ENCODE results near the gene PRDM1.

Gene PRDM1

DNA sequence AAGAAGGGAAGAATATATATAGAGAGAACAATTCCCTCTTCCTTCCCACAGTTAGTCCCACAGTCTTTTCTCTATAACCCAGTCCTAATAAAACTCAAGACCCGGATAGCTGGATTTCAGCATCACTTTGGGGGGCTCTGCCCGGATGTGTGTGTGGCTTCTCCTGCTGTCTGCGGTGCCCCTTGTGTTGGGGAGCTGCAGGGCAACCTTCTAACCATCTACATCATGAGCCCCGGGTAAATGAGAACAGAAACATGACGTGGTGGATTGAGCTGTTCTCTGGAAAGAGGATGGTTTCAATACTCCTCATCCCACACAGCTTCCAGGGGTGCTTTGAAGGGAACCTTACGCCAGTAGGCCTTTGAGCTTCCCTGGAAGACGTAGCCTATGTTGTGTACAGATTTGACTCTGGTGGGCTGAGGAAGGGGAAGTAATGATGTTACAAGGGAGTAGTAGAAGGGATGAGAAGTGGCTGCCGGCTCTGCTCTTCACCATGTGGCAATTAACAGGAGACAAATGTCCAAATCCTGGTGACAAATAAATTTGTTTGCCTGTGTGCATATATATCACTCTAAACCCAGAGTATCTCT, 13.5 kb upstream of the PRDM1 start:
- Histone ChIP-seq H3K4me3 (ENCODE audit: low read length) (no peak overlapping the region), H3K9ac (ENCODE audit: low read length) (no peak overlapping the region), H3K4me1 (ENCODE audit: control insufficient read depth, insufficient read depth, low read length) (peaks cover 7% of the 10 kb centered on the region), H3K27me3 (replicated peaks; ENCODE audit: control insufficient read depth, insufficient read depth, low read length) (no peaks in the 10 kb centered on the region), H3K36me3 (ENCODE audit: control insufficient read depth, insufficient read depth, low read length, severe bottlenecking) (no peaks in the 10 kb centered on the region), H3K9me3 (ENCODE audit: control insufficient read depth, low read length) (no peaks in the 10 kb centered on the region)
- DNase-seq (ENCODE audit: low read depth): no peak

DNA sequence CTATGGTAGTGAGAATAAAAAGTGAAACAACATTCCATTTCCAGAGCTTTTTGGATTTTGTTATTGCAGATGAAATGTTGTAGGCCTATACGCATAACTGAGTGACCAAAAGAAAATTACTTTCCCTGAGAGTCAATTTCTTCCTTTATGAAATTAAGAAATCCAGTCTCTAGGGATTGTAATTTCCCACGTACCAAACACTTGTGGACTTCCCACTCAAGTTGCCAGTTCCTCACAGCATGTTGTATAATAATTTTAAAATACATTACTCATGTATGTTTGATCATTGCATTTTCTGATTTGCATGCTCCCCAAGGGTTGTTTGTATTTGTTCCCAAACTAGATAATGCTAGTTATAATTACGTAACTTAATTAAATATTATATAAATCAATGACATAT, 12.0 kb upstream of the PRDM1 start:
- H3K4me3 ChIP-seq (ENCODE audit: low read length): no peak overlapping the region
- H3K4me1 ChIP-seq (ENCODE audit: control insufficient read depth, insufficient read depth, low read length): peaks cover 7% of the 10 kb centered on the region
- H3K9me3 ChIP-seq (ENCODE audit: control insufficient read depth, low read length): no peaks in the 10 kb centered on the region
- H3K9ac ChIP-seq (ENCODE audit: low read length): no peak overlapping the region
- H3K36me3 ChIP-seq (ENCODE audit: control insufficient read depth, insufficient read depth, low read length, severe bottlenecking): no peaks in the 10 kb centered on the region
- no peak for DNase-seq (ENCODE audit: low read depth)
- no peaks in the 10 kb centered on the region for H3K27me3 ChIP-seq (replicated peaks; ENCODE audit: control insufficient read depth, insufficient read depth, low read length)

- no peaks in the 10 kb centered on the region for H3K4me1 ChIP-seq (ENCODE audit: control insufficient read depth, insufficient read depth, low read length)
- H3K27me3 ChIP-seq (replicated peaks; ENCODE audit: control insufficient read depth, insufficient read depth, low read length): no peaks in the 10 kb centered on the region
- no peak overlapping the region for H3K9ac ChIP-seq (ENCODE audit: low read length)
- no peaks in the 10 kb centered on the region for H3K9me3 ChIP-seq (ENCODE audit: control insufficient read depth, low read length)
- no peak for DNase-seq (ENCODE audit: low read depth)
- H3K4me3 ChIP-seq (ENCODE audit: low read length): no peak overlapping the region
- no peaks in the 10 kb centered on the region for H3K36me3 ChIP-seq (ENCODE audit: control insufficient read depth, insufficient read depth, low read length, severe bottlenecking)
Measured at GRCh38 chr6:106076139-106076538, 10.0 kb upstream of the PRDM1 start.

- no peaks in the 10 kb centered on the region for H3K4me1 ChIP-seq (ENCODE audit: control insufficient read depth, insufficient read depth, low read length)
- DNase-seq (ENCODE audit: low read depth): no peak
- no peaks in the 10 kb centered on the region for H3K36me3 ChIP-seq (ENCODE audit: control insufficient read depth, insufficient read depth, low read length, severe bottlenecking)
- no peaks in the 10 kb centered on the region for H3K9me3 ChIP-seq (ENCODE audit: control insufficient read depth, low read length)
- no peak overlapping the region for H3K9ac ChIP-seq (ENCODE audit: low read length)
- no peak overlapping the region for H3K4me3 ChIP-seq (ENCODE audit: low read length)
- H3K27me3 ChIP-seq (replicated peaks; ENCODE audit: control insufficient read depth, insufficient read depth, low read length): no peaks in the 10 kb centered on the region
Measured at GRCh38 chr6:106077170-106077569, 9.0 kb upstream of the PRDM1 start.

GRCh38 chr6:106077881-106078280, 8.3 kb upstream of the PRDM1 start:
- no peaks in the 10 kb centered on the region for H3K27me3 ChIP-seq (replicated peaks; ENCODE audit: control insufficient read depth, insufficient read depth, low read length)
- no peaks in the 10 kb centered on the region for H3K36me3 ChIP-seq (ENCODE audit: control insufficient read depth, insufficient read depth, low read length, severe bottlenecking)
- no peak for DNase-seq (ENCODE audit: low read depth)
- H3K9ac ChIP-seq (ENCODE audit: low read length): no peak overlapping the region
- H3K4me1 ChIP-seq (ENCODE audit: control insufficient read depth, insufficient read depth, low read length): no peaks in the 10 kb centered on the region
- no peak overlapping the region for H3K4me3 ChIP-seq (ENCODE audit: low read length)
- no peaks in the 10 kb centered on the region for H3K9me3 ChIP-seq (ENCODE audit: control insufficient read depth, low read length)

DNA sequence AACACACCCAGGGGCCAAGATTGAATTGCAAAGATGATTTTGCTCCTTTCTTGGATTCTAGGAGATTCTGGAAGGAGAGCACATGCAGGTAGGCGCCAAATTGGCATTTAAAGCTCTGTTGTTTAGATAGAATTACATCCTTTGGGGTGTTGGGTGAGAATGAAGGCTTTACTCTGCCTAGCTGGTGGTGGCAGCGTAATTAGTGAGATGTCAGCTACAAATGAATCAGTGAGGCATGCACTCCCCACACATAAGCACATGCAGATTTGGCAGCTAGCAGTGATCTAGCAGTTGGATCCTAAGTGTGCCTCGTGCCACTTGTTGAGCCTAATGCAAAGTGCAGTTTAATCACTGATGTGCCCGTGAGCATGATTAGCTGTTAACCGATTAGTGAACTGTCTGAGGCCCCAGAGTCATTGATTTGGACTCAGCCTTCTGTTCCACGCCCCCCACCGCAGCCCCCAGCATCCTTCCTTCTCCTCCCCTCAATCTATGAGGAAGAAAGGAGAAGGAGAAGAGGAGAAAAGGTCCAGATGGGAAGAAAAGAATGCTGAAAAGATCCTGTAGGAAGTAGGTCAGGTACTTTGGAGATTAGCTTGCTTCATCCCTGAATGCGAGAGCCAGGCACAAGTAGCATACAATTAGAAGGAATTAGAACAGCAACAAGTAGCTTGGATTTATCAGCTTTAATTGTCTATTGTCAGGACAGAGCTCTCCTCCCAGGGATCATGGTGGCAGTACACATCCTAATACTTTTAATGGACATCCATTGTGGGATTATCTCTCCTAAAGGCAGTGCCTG, 6.0 kb upstream of the PRDM1 start:
- H3K36me3 ChIP-seq (ENCODE audit: control insufficient read depth, insufficient read depth, low read length, severe bottlenecking): no peaks in the 10 kb centered on the region
- no peak overlapping the region for H3K9ac ChIP-seq (ENCODE audit: low read length)
- no peak for DNase-seq (ENCODE audit: low read depth)
- H3K4me3 ChIP-seq (ENCODE audit: low read length): no peak overlapping the region
- H3K27me3 ChIP-seq (replicated peaks; ENCODE audit: control insufficient read depth, insufficient read depth, low read length): no peaks in the 10 kb centered on the region
- H3K9me3 ChIP-seq (ENCODE audit: control insufficient read depth, low read length): no peaks in the 10 kb centered on the region
- H3K4me1 ChIP-seq (ENCODE audit: control insufficient read depth, insufficient read depth, low read length): peaks cover 15% of the 10 kb centered on the region

GRCh38 chr6:106080763-106081095, 5.4 kb upstream of the PRDM1 start:
- Histone ChIP-seq H3K27me3 (replicated peaks; ENCODE audit: control insufficient read depth, insufficient read depth, low read length) (no peaks in the 10 kb centered on the region), H3K9me3 (ENCODE audit: control insufficient read depth, low read length) (no peaks in the 10 kb centered on the region)
- DNase-seq (ENCODE audit: low read depth): no peak

GRCh38 chr6:106081715-106082114, 4.4 kb upstream of the PRDM1 start:
- DNase-seq (ENCODE audit: low read depth): no peak
- H3K4me3 ChIP-seq (ENCODE audit: low read length): no peak overlapping the region
- H3K9ac ChIP-seq (ENCODE audit: low read length): no peak overlapping the region
- H3K36me3 ChIP-seq (ENCODE audit: control insufficient read depth, insufficient read depth, low read length, severe bottlenecking): no peaks in the 10 kb centered on the region
- no peaks in the 10 kb centered on the region for H3K27me3 ChIP-seq (replicated peaks; ENCODE audit: control insufficient read depth, insufficient read depth, low read length)
- H3K4me1 ChIP-seq (ENCODE audit: control insufficient read depth, insufficient read depth, low read length): peaks cover 27% of the 10 kb centered on the region
- H3K9me3 ChIP-seq (ENCODE audit: control insufficient read depth, low read length): no peaks in the 10 kb centered on the region

More at GRCh38 chr6:106080763-106081095, 5.4 kb upstream of the PRDM1 start:
- Histone ChIP-seq H3K4me1 (ENCODE audit: control insufficient read depth, insufficient read depth, low read length) (peaks cover 21% of the 10 kb centered on the region), H3K36me3 (ENCODE audit: control insufficient read depth, insufficient read depth, low read length, severe bottlenecking) (no peaks in the 10 kb centered on the region), H3K4me3 (ENCODE audit: low read length) (no peak overlapping the region), H3K9ac (ENCODE audit: low read length) (no peak overlapping the region)

DNA sequence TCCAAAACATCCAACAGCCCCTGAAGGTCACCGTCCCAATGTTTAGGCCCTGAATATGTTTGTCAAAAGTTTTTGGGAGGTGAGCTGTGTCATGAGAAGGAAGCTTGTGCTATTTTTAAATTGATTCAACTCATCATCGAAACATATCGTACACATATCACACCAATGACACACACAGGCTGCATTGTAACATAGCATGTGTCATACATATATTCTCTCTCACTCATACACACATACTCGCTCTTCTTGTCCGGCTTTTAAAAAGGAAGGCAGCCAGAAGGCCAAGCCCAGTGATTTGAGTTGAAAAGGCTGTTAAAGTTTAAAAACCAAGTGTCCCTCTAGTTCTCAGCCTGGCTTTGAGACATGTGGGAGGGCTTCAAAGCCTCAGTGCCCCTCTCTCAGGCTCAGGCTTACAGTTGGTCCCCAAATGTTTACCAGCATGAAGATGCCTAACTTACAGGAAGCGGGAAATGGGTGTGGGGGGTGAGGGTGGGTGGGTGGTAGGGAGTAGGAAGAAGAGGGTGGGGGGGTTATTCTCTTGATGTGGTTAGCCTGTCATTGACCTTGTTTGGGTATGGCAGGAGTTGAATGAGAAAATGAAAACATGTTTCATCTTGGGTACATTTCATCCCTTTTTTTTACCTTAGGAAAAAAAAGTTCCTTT, 3.3 kb upstream of the PRDM1 start:
- DNase-seq (ENCODE audit: low read depth): peak; percentile 68
- Histone ChIP-seq H3K4me3 (ENCODE audit: low read length) (no peak overlapping the region), H3K36me3 (ENCODE audit: control insufficient read depth, insufficient read depth, low read length, severe bottlenecking) (no peaks in the 10 kb centered on the region), H3K9ac (ENCODE audit: low read length) (no peak overlapping the region), H3K4me1 (ENCODE audit: control insufficient read depth, insufficient read depth, low read length) (peaks cover 38% of the 10 kb centered on the region), H3K9me3 (ENCODE audit: control insufficient read depth, low read length) (no peaks in the 10 kb centered on the region), H3K27me3 (replicated peaks; ENCODE audit: control insufficient read depth, insufficient read depth, low read length) (no peaks in the 10 kb centered on the region)

DNA sequence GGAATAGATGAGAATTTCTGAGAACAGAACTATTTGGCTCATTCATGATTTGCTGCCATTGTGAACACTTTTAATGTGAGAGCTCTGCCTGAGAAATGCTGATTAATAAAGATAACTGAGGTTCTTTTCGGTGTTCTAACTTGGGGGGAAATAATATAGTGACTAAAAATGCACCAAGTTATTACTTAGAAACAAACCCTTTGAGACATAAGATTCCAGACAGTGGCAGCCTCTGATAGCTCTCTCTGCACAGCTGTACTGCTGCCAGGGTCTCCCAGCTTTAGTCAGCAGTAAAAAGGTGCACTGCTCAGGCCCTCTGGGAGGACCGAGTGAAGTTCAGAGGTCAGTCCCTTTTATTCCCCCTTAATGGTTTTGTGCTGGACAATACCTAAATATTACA, 2.5 kb upstream of the PRDM1 start:
- Histone ChIP-seq H3K9me3 (ENCODE audit: control insufficient read depth, low read length) (no peaks in the 10 kb centered on the region), H3K4me1 (ENCODE audit: control insufficient read depth, insufficient read depth, low read length) (peaks cover 40% of the 10 kb centered on the region), H3K9ac (ENCODE audit: low read length) (no peak overlapping the region), H3K27me3 (replicated peaks; ENCODE audit: control insufficient read depth, insufficient read depth, low read length) (no peaks in the 10 kb centered on the region), H3K36me3 (ENCODE audit: control insufficient read depth, insufficient read depth, low read length, severe bottlenecking) (no peaks in the 10 kb centered on the region), H3K4me3 (ENCODE audit: low read length) (no peak overlapping the region)
- peak; percentile 31 for DNase-seq (ENCODE audit: low read depth)

DNA sequence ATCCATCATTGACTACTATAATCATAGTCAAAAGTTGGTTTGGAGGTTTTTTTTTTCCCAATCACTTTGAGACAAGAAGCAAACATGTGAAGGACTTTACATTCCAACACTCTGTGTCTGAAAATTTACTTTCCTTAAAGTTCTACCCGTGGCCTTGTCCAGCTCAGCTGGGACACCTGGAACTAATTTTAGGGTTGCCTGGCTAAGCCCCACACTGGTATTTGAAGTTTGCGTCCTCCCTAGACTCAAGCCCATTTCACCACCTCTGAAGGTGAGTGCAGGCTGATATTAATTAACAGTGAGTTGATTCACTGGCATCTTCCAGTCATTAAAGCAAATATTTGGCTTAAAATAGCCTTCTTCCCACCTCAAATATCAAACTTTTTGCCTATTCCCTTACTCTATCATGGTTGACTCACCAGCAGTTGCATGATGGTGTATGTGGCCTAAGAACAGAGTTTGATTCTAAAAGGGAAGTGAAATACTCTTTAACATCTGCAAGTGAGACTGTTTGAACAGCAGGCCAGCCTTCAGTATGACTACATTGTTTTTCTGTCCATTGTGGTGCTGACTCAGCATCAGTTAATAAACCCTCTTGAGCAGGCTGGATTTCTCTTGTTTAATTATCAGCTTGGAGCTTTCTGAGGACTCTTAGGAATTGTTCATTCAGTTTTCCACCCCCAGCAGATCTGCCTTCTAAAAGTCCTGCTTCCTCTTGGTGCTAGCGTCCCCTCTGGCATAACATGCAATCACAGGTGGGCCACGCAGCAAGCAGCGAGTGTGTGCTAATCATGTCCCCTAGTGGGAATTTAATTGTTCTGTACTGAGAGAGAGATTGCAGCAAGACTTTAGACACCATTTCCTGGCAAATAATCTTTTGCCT, 1.8 kb upstream of the PRDM1 start:
- H3K27me3 ChIP-seq (replicated peaks; ENCODE audit: control insufficient read depth, insufficient read depth, low read length): no peaks in the 10 kb centered on the region
- H3K4me3 ChIP-seq (ENCODE audit: low read length): peak overlapping the region; percentile 87
- peak; percentile 85 for DNase-seq (ENCODE audit: low read depth)
- peaks cover 40% of the 10 kb centered on the region for H3K4me1 ChIP-seq (ENCODE audit: control insufficient read depth, insufficient read depth, low read length)
- no peaks in the 10 kb centered on the region for H3K9me3 ChIP-seq (ENCODE audit: control insufficient read depth, low read length)
- H3K36me3 ChIP-seq (ENCODE audit: control insufficient read depth, insufficient read depth, low read length, severe bottlenecking): no peaks in the 10 kb centered on the region
- H3K9ac ChIP-seq (ENCODE audit: low read length): no peak overlapping the region

Measured in adipocyte (in vitro differentiated cells).